ENCODE data around the gene DOK1. TPM values are rescaled to one million over a fixed set of nuclear protein-coding genes. Genes with fewer than 3 reads are reported as not detected.

The DOK1 gene
- total RNA-seq, 1 experiment from 2014 or later: 6.2 TPM

GRCh38 chr2:74566076-74566753 is 11.7 kb downstream of the DOK1 start:
- TF ChIP-seq CTCF (IDR thresholded peaks at IDR 0.05) (no peak), REST (IDR thresholded peaks at IDR 0.05; ENCODE audit: insufficient read depth in 1 of 2, low read depth in 2 of 2, low read length in 1 of 2) (no peak), SIN3A (IDR thresholded peaks at IDR 0.05; ENCODE audit: borderline replicate concordance, insufficient read depth, low read depth, low read length) (no peak), TCF7L2 (IDR thresholded peaks at IDR 0.05; ENCODE audit: low read depth, low read length) (no peak), POLR2AphosphoS5 (IDR thresholded peaks at IDR 0.05; ENCODE audit: low read depth, low read length) (no peak)

GRCh38 chr2:74566754-74567085 is 12.2 kb downstream of the DOK1 start:
- Histone ChIP-seq H3K4me1 (ENCODE audit: control insufficient read depth, insufficient read depth, low read length) (no peaks in the 10 kb centered on the region), H3K4me3 (ENCODE audit: low read depth in 2 of 2, low read length in 2 of 2) (no peak overlapping the region), H3K36me3 (ENCODE audit: control insufficient read depth, insufficient read depth, low read length) (no peaks in the 10 kb centered on the region), H3K27ac (ENCODE audit: low read length) (no peak overlapping the region), H3K27me3 (ENCODE audit: control insufficient read depth, insufficient read depth, low read length) (peaks cover 2% of the 10 kb centered on the region; the same call in 1 of the 2 replicates), H3K9me3 (ENCODE audit: control insufficient read depth, insufficient read depth, low read depth, low read length) (no peaks in the 10 kb centered on the region)
- BruUV-seq (replicated peaks): no TSS peak
- CTCF ChIA-PET: no interaction called here
- TF ChIP-seq POLR2AphosphoS5 (IDR thresholded peaks at IDR 0.05; ENCODE audit: low read depth, low read length) (no peak), REST (IDR thresholded peaks at IDR 0.05; ENCODE audit: insufficient read depth in 1 of 2, low read depth in 2 of 2, low read length in 1 of 2) (no peak), SIN3A (IDR thresholded peaks at IDR 0.05; ENCODE audit: borderline replicate concordance, insufficient read depth, low read depth, low read length) (no peak), CTCF (IDR thresholded peaks at IDR 0.05) (no peak), TCF7L2 (IDR thresholded peaks at IDR 0.05; ENCODE audit: low read depth, low read length) (no peak)
- DNase-seq (ENCODE audit: low read depth, low spot score) (no peak), ATAC-seq (no peak)
- intact Hi-C loops (cut with micrococcal nuclease; ENCODE audit: unreplicated experiment) (no loop called here), in situ Hi-C loops (cut with HindIII; ENCODE audit: low pct_unique_long_range_greater_than_20kb, low sequenced_read_pairs) (no loop called here)
- POLR2A ChIA-PET: no interaction called here

More at GRCh38 chr2:74566076-74566753, 11.7 kb downstream of the DOK1 start:
- intact Hi-C loops (cut with micrococcal nuclease; ENCODE audit: unreplicated experiment): no loop called here
- CTCF ChIA-PET: no interaction called here
- Histone ChIP-seq H3K36me3 (ENCODE audit: control insufficient read depth, insufficient read depth, low read length) (no peaks in the 10 kb centered on the region), H3K4me3 (ENCODE audit: low read depth in 2 of 2, low read length in 2 of 2) (no peak overlapping the region), H3K27me3 (ENCODE audit: control insufficient read depth, insufficient read depth, low read length) (peaks cover 2% of the 10 kb centered on the region; the same call in 1 of the 2 replicates), H3K9me3 (ENCODE audit: control insufficient read depth, insufficient read depth, low read depth, low read length) (no peaks in the 10 kb centered on the region), H3K27ac (ENCODE audit: low read length) (no peak overlapping the region), H3K4me1 (ENCODE audit: control insufficient read depth, insufficient read depth, low read length) (no peaks in the 10 kb centered on the region)
- DNase-seq (ENCODE audit: low read depth, low spot score): no peak
- no peak for ATAC-seq
- POLR2A ChIA-PET: no interaction called here
- no TSS peak for BruUV-seq (replicated peaks)
- in situ Hi-C loops (cut with HindIII; ENCODE audit: low pct_unique_long_range_greater_than_20kb, low sequenced_read_pairs): no loop called here

Measured in Panc1 (cell line).